Thyroid gland (tissue), 4 donors: ENCODE measurements around the gene TSHZ1. TPM values are rescaled to one million over a fixed set of nuclear protein-coding genes. Genes with fewer than 3 reads are reported as not detected.

ENCODE experiments used
- DNase-seq, 2 donors: peaks; one replicate each; pipeline ENCODE4 v3.0.0-alpha.2; 2019
- H3K27ac ChIP-seq, 3 donors: fragments of 200-600 bp; sonication (generic); 1 replicate in 2 of 3; 2 replicates in 1 of 3; pipeline ENCODE4 v1.5.1; 2016 to 2019; ENCODE audit warnings: mild to moderate bottlenecking in 1 of 3, moderate library complexity in 1 of 3
- H3K27me3 ChIP-seq: fragments of 200-600 bp; sonication (generic); one replicate; pipeline ENCODE4 v1.5.1; 2019
- H3K36me3 ChIP-seq, 2 donors: fragments of 200-600 bp; sonication (generic); one replicate each; pipeline ENCODE4 v1.5.1; 2016 to 2019
- H3K4me1 ChIP-seq, 2 donors: fragments of 200-600 bp; sonication (generic); one replicate each; pipeline ENCODE4 v1.5.1; 2017 to 2019
- H3K4me3 ChIP-seq, 3 donors: fragments of 200-600 bp; sonication (generic); replicated peaks in 1 of 3; 1 replicate in 2 of 3; 2 replicates in 1 of 3; pipeline ENCODE4 v1.5.1; 2016; ENCODE audit warnings: mild to moderate bottlenecking in 1 of 3
- H3K9me3 ChIP-seq: fragments of 200-600 bp; sonication (generic); one replicate; pipeline ENCODE4 v1.5.1; 2017
- POLR2A ChIP-seq, 2 donors: fragments of 450-650 bp; IDR thresholded peaks; one replicate each; pipeline ENCODE4 v1.6.1; 2017; ENCODE audit warnings: antibody characterized with exemption in 2 of 2, mild to moderate bottlenecking in 2 of 2, moderate library complexity in 1 of 2
- WGBS, 2 donors: methylation state at CpG; one replicate each; pipeline ENCODE4 v1.1.5; 2017; 5-methylcytosine and 5-hydroxymethylcytosine counted together
- intact Hi-C: fragments of 100-400 bp; cut with DNase I; formaldehyde crosslinking; loops from one replicate; pipeline ENCODE4 v1.15.1; 2023
- total RNA-seq, 4 donors: library from RNA; depleted of rRNA; stranded (reverse); fragments of >200 nt; gene quantifications; one replicate each; pipeline ENCODE4 v1.2.3, GENCODE V29; 2016
- TF ChIP-seq, protein P1 (sequence below), 6 experiments: fragments of 200-600 bp in 3 of 6; fragments of 450-650 bp in 3 of 6; sonication (generic) in 3 of 6; IDR thresholded peaks; one replicate each; pipeline ENCODE4 v1.5.1; 2016 to 2019; ENCODE audit warnings: antibody characterized with exemption in 6 of 6, mild to moderate bottlenecking in 2 of 6, inconsistent platforms in 1 of 6, moderate library complexity in 1 of 6

TSHZ1 gene
- total RNA-seq, 4 donors from 2014 or later = 17.9 to 22.2 (median 19.0) TPM

DNA sequence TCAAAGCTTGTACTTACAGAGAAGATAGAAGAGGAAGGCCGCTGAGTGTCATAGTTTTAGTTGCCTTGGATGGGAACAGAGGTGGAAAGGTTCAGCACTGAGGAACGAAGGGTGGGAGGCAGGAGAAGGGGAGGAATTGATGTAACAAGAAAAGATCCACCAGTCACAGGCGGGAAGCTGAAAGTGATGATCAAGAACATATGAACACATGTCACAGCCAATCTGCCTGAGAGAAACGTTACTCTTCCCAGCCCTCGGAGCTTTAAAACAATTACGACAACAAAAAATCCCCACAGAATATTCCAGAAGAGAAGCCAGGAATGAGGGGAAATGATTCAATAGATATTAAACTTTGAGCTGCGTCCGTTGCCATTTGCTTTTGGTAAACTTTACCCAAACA, 87.1 kb downstream of the TSHZ1 start:
- Histone ChIP-seq H3K9me3 (no peaks in the 10 kb centered on the region), H3K36me3 (no peaks in the 10 kb centered on the region), H3K4me3 (no peak overlapping the region), H3K27ac (no peak overlapping the region), H3K4me1 (no peaks in the 10 kb centered on the region), H3K27me3 (no peaks in the 10 kb centered on the region)
- TF ChIP-seq, protein P1, sequence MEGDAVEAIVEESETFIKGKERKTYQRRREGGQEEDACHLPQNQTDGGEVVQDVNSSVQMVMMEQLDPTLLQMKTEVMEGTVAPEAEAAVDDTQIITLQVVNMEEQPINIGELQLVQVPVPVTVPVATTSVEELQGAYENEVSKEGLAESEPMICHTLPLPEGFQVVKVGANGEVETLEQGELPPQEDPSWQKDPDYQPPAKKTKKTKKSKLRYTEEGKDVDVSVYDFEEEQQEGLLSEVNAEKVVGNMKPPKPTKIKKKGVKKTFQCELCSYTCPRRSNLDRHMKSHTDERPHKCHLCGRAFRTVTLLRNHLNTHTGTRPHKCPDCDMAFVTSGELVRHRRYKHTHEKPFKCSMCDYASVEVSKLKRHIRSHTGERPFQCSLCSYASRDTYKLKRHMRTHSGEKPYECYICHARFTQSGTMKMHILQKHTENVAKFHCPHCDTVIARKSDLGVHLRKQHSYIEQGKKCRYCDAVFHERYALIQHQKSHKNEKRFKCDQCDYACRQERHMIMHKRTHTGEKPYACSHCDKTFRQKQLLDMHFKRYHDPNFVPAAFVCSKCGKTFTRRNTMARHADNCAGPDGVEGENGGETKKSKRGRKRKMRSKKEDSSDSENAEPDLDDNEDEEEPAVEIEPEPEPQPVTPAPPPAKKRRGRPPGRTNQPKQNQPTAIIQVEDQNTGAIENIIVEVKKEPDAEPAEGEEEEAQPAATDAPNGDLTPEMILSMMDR (IDR thresholded peaks at IDR 0.05) = no peak
- intact Hi-C loops = no loop called here
- WGBS, 2 donors = 66 to 73% methylated on average over 8 of the region's 8 CpGs
- no peak for DNase-seq

DNA sequence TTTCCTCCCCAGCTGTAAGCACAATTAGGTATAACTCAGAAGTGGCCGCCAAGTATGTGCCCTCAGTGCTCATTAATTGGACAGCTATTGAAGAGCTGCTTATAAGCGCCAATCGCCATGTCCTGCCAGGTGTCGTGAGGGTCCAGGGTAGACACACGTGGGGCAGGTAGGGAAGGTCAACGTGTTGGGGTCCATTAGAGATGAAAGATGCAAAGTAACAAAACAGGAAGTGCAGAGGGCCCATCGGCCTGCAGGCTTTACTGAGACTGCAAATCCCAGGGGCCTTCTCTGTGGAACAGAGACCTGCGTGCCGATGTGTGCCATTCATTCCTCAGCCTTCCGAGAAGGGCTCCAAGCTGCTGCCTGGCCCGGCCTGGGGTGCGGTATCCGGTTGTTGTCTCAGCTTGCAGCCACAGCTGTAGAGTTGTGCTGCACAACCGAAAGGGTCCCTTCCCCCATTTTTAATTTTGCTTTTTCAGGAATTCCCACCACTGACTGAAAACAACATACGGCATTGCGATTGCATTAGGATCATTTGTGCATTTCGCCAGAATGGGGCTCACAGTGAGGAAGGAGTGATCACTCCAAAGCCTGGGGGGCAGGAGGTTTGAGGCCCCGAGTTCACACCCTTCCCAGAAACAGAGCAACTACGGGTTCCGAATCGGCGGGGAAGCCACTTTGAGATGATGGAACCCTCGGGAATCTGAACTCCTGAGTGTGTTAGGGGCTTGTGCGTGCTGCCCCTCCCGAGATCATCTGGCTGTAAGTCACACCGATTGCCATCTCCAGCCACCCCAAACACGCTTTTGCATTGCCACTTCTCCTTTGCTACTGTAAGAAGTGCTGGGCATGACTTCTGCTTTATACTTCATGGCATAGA, 94.3 kb downstream of the TSHZ1 start:
- Histone ChIP-seq H3K4me3 (no peak overlapping the region), H3K36me3 (no peaks in the 10 kb centered on the region), H3K4me1 (no peaks in the 10 kb centered on the region), H3K27ac (no peak overlapping the region), H3K27me3 (no peaks in the 10 kb centered on the region), H3K9me3 (no peaks in the 10 kb centered on the region)
- 87 to 88% methylated on average over 27 of the region's 27 CpGs for WGBS, 2 donors
- intact Hi-C loops = no loop called here
- TF ChIP-seq POLR2A (IDR thresholded peaks at IDR 0.05) = no peak
- TF ChIP-seq, protein P1 (IDR thresholded peaks at IDR 0.05) = no peak
- no peak for DNase-seq

DNA sequence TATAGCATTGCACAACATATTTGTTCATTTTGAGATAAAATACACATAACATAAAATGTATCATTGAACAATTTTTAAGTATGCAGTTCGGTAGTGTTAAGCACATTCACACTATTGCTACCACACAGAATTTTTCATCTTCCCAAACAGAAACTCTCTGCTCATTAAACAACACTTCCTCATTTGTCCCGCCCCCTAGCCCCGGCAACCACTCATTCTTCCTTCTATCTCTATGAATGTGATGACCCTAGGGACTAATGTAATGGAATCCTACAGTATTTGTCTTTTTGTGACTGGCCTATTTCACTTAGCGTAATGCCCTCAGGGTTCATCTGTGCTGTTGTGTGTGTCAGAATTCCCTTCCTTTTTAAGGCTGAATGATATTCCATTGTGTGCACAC, 95.4 kb downstream of the TSHZ1 start:
- Histone ChIP-seq H3K4me3 (no peak overlapping the region), H3K36me3 (no peaks in the 10 kb centered on the region), H3K9me3 (no peaks in the 10 kb centered on the region), H3K27ac (no peak overlapping the region), H3K4me1 (no peaks in the 10 kb centered on the region), H3K27me3 (no peaks in the 10 kb centered on the region)
- intact Hi-C loops = no loop called here
- no peak for DNase-seq
- WGBS, 2 donors = 94 to 95% methylated on average over 4 of the region's 4 CpGs
- TF ChIP-seq POLR2A (IDR thresholded peaks at IDR 0.05) = no peak
- TF ChIP-seq, protein P1 (IDR thresholded peaks at IDR 0.05) = no peak

DNA sequence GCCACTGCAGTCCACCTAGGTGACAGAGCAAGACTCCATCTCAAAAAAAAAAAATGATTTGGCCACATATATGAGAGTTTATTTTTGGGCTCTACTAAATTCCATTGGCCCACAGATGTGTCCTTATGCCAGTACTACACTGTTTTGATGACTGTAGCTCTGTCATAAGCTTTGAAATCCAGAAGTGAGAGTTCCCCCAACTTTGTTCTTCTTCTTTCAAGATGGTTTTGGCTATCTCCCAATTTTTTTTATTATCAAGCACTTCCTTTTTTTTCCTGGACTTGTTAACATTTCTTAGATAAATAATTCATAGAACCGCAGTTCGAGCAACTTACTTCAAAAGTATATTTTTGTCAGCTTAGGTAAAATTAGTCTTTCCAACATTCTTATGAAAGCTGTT, 96.9 kb downstream of the TSHZ1 start:
- Histone ChIP-seq H3K27ac (no peak overlapping the region), H3K36me3 (no peaks in the 10 kb centered on the region), H3K9me3 (no peaks in the 10 kb centered on the region), H3K4me1 (no peaks in the 10 kb centered on the region), H3K4me3 (no peak overlapping the region), H3K27me3 (no peaks in the 10 kb centered on the region)
- WGBS, 2 donors = 81 to 82% methylated on average over 2 of the region's 2 CpGs
- intact Hi-C loops = no loop called here
- no peak for DNase-seq
- TF ChIP-seq, protein P1 (IDR thresholded peaks at IDR 0.05) = no peak
- TF ChIP-seq POLR2A (IDR thresholded peaks at IDR 0.05) = no peak

DNA sequence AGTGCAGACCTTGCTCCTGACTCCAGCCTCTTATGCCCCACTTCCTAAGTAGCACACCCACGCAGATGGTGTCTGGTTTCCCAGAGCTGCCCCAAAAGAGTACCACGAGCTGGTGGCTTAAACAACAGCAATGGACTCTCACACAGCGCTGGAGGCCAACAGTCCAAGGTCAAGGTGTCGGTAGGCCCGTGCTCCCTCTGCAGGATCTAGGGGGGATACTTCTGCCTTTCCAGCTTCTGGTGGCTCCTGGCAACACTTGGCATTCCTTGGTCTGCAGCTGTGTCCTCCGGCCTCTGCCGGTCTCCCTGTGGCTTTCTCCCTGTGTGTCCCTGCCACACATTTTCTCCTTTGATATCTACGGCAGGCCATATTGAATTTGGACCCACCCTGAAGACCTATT, 99.0 kb downstream of the TSHZ1 start:
- no peak for DNase-seq
- WGBS, 2 donors = 83 to 90% methylated on average over 8 of the region's 8 CpGs
- intact Hi-C loops = no loop called here

More for the DNA sequence above, 99.0 kb downstream of the TSHZ1 start:
- Histone ChIP-seq H3K4me1 (no peaks in the 10 kb centered on the region), H3K27ac (no peak overlapping the region), H3K27me3 (no peaks in the 10 kb centered on the region), H3K4me3 (no peak overlapping the region), H3K9me3 (no peaks in the 10 kb centered on the region), H3K36me3 (no peaks in the 10 kb centered on the region)
- TF ChIP-seq POLR2A (IDR thresholded peaks at IDR 0.05) = no peak
- TF ChIP-seq, protein P1 (IDR thresholded peaks at IDR 0.05) = no peak
